ENCODE measurements around the gene PIGL. TPM values are rescaled to one million over a fixed set of nuclear protein-coding genes. Genes with fewer than 3 reads are reported as not detected.
"Not testable (repeated sequence)": the region's sequence is repeated elsewhere in the genome, so short reads cannot be mapped to it uniquely, and the experiment has no call there.

Gene PIGL
- total RNA-seq, 1 donor from 2014 or later = 28.6 TPM

DNA sequence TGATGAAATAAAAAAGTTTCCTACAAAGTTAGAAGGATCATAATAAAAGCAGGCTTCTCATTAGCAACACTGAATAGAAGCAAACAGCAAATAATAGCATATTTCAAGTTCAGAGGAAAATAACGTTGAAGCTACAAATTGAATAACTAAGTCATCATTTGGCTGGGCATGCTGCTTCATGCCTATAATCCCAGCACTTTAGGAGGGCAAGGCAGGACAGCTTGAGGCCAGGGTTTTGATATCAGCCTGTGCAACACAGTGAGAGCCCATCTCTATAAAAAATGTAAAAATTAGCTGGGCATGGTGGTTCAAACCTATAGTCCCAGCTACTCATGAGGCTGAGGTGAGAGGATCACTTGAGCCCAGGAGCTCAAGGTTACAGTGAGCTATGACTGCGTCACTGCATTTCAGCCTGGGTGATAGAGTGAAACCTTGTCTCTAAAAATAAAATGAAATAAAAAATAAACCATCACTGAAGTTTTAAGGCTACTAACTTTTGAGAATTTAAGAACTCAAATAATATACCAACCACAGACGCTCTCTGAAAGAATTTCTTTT lies 27.1 kb upstream of the PIGL start:
- Mint-ChIP-seq H3K4me1 (ENCODE audit: unreplicated experiment) (peaks cover 9% of the 10 kb centered on the region), H3K9me3 (ENCODE audit: unreplicated experiment) (no peaks in the 10 kb centered on the region), H3K36me3 (ENCODE audit: unreplicated experiment) (peaks cover 36% of the 10 kb centered on the region), H3K27ac (ENCODE audit: unreplicated experiment) (no peak overlapping the region), H3K4me3 (ENCODE audit: unreplicated experiment) (no peak overlapping the region), H3K27me3 (ENCODE audit: unreplicated experiment) (no peaks in the 10 kb centered on the region)
- TF ChIP-seq, protein P1, sequence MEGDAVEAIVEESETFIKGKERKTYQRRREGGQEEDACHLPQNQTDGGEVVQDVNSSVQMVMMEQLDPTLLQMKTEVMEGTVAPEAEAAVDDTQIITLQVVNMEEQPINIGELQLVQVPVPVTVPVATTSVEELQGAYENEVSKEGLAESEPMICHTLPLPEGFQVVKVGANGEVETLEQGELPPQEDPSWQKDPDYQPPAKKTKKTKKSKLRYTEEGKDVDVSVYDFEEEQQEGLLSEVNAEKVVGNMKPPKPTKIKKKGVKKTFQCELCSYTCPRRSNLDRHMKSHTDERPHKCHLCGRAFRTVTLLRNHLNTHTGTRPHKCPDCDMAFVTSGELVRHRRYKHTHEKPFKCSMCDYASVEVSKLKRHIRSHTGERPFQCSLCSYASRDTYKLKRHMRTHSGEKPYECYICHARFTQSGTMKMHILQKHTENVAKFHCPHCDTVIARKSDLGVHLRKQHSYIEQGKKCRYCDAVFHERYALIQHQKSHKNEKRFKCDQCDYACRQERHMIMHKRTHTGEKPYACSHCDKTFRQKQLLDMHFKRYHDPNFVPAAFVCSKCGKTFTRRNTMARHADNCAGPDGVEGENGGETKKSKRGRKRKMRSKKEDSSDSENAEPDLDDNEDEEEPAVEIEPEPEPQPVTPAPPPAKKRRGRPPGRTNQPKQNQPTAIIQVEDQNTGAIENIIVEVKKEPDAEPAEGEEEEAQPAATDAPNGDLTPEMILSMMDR (IDR thresholded peaks at IDR 0.05) = no peak
- no peak for DNase-seq (ENCODE audit: extremely low spot score, unreplicated experiment)

DNA sequence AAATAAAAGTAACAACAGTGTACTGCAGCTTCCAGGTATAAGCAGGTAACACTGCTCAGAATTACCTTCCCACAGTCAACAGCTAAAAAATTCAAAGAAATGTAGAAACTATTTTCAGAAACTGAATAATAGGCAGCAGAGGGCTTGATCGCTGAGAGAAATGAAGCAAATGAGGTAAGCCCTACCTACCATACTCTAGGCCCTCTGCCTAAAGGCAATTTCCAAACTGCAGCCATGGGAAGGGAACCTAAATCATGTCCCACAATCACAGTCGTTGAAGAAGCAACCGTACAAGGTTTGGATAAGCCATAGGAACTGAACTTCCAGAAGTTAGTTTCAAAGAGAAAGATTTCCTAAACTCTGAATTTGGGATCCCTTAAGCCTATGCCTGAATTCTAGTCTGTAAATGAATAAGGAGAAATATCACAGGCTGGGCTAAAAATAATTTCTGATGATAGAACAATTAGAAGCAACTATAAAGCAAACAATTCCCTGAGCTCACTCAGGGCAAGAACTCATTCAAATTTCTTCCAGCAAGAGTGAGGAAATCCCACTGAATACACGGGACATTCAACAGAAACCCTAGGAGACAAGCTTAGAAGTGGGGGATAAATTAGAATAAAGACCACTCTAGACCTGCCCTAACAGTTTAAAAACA lies 26.2 kb upstream of the PIGL start:
- no peak overlapping the region for H3K27ac Mint-ChIP-seq (ENCODE audit: unreplicated experiment)
- no peak overlapping the region for H3K4me3 Mint-ChIP-seq (ENCODE audit: unreplicated experiment)
- no peak for DNase-seq (ENCODE audit: extremely low spot score, unreplicated experiment)
- TF ChIP-seq, protein P1 (IDR thresholded peaks at IDR 0.05) = no peak
- H3K9me3 Mint-ChIP-seq (ENCODE audit: unreplicated experiment) = no peaks in the 10 kb centered on the region
- H3K4me1 Mint-ChIP-seq (ENCODE audit: unreplicated experiment) = peaks cover 9% of the 10 kb centered on the region
- peaks cover 28% of the 10 kb centered on the region for H3K36me3 Mint-ChIP-seq (ENCODE audit: unreplicated experiment)
- no peaks in the 10 kb centered on the region for H3K27me3 Mint-ChIP-seq (ENCODE audit: unreplicated experiment)

DNA sequence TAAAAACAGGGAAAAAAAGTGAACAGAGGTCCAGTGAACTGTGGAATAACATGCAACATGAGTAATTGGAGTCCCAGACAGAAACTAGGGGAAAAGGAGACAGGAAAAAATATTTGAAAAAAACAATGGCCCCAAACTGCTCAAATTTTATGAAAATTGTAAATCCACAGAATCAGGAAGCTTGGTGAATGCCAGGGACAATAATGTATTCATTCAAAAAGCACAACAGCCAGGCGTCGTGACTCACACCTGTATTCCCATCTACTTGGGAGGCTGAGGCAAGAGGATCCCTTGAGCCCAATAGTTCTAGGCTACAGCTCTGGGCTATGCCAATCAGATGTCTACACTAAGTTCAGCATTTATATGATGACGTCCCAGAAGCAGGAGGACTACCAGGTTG lies 25.4 kb upstream of the PIGL start:
- peaks cover 9% of the 10 kb centered on the region for H3K4me1 Mint-ChIP-seq (ENCODE audit: unreplicated experiment)
- no peaks in the 10 kb centered on the region for H3K9me3 Mint-ChIP-seq (ENCODE audit: unreplicated experiment)
- H3K36me3 Mint-ChIP-seq (ENCODE audit: unreplicated experiment) = peaks cover 23% of the 10 kb centered on the region
- no peak for DNase-seq (ENCODE audit: extremely low spot score, unreplicated experiment)
- no peak overlapping the region for H3K27ac Mint-ChIP-seq (ENCODE audit: unreplicated experiment)
- no peak overlapping the region for H3K4me3 Mint-ChIP-seq (ENCODE audit: unreplicated experiment)
- TF ChIP-seq, protein P1 (IDR thresholded peaks at IDR 0.05) = no peak
- H3K27me3 Mint-ChIP-seq (ENCODE audit: unreplicated experiment) = no peaks in the 10 kb centered on the region

DNA sequence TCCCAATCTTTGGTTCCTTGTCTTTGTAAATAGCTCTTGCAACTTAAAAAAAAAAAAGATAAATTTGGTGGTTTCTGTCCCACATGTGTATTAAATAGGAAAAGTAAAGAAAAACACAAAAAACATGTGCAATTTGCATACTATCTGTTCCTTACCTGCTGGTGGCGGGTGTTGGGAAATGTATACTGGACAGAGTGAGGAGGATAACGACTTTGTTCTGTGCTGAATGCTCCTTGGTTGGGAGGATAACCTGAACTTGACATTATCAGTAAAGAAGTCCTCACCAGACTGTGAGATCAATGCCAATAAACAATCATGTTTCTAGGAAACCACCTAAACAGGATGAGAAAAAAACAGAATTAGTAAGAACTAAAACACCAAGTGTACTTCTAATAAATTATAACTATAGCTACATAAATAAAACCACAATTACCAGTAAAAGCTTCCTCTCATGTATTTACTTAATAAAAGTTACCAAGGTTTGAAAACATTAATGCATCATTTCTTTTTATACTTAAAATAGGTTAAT lies 22.6 kb upstream of the PIGL start:
- H3K27me3 Mint-ChIP-seq (ENCODE audit: unreplicated experiment); H3K9me3 Mint-ChIP-seq (ENCODE audit: unreplicated experiment); H3K27ac Mint-ChIP-seq (ENCODE audit: unreplicated experiment); H3K4me3 Mint-ChIP-seq (ENCODE audit: unreplicated experiment); DNase-seq (ENCODE audit: extremely low spot score, unreplicated experiment); H3K4me1 Mint-ChIP-seq (ENCODE audit: unreplicated experiment): not testable (repeated sequence)
- H3K36me3 Mint-ChIP-seq (ENCODE audit: unreplicated experiment) = peaks cover 24% of the 10 kb centered on the region

DNA sequence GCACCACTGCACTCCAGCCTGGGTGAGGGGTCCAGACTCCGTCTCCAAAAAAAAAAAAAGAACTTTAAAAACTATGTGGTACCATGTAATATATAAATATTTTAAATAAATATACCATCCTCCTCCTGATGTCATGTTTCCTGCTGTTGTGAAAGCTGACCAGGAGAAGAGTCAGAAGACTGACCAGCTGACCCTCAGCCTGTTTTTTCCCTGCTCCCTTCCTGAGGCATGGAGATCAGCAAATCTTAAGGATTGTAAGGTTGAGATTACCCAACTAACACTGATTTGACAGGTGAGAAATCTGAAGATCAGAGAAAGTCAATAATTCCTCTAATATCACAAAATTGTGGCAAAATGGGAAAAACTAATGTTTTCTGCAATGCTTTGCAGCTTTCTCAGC lies 19.7 kb upstream of the PIGL start:
- TF ChIP-seq, protein P1 (IDR thresholded peaks at IDR 0.05) = no peak
- peaks cover 16% of the 10 kb centered on the region for H3K36me3 Mint-ChIP-seq (ENCODE audit: unreplicated experiment)
- H3K9me3 Mint-ChIP-seq (ENCODE audit: unreplicated experiment) = no peaks in the 10 kb centered on the region
- H3K27me3 Mint-ChIP-seq (ENCODE audit: unreplicated experiment) = no peaks in the 10 kb centered on the region
- peaks cover 22% of the 10 kb centered on the region for H3K4me1 Mint-ChIP-seq (ENCODE audit: unreplicated experiment)
- DNase-seq (ENCODE audit: extremely low spot score, unreplicated experiment) = no peak
- H3K4me3 Mint-ChIP-seq (ENCODE audit: unreplicated experiment) = no peak overlapping the region
- no peak overlapping the region for H3K27ac Mint-ChIP-seq (ENCODE audit: unreplicated experiment)

Data from osteocyte (in vitro differentiated cells).